Measurements from ENCODE around the gene STAB2.

STAB2 gene

DNA sequence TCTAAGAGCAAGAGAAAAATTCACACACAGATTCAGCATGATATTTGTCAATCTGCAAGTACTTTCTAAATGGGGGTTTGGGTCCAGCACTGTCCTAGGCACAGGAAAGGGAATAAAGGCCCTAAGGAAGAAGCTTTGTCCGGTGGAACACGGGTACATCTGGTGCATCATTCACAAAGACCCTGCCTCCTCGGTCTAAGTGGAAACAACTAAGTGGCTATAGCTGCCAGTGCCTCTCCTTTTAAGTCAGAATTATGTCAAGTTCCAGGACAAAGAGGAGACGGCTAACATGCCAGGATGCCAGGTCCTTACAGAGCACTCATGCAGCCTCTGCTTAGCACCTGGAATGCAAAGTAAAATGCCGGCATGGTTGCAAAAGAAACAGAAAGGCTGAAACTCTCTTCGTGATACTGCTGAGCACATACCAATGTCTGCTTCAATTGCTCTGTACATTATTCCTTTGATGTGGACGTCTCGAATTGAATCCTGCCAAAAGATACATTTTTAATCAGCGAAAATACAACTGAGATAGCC, 206.5 kb downstream of the STAB2 start:
- Histone ChIP-seq H3K9ac (ENCODE audit: low read depth, low read length) (no peak overlapping the region), H3K36me3 (ENCODE audit: control insufficient read depth, insufficient read depth, low read length) (peaks cover 8% of the 10 kb centered on the region), H3K4me3 (ENCODE audit: low read depth, low read length) (no peak overlapping the region)

DNA sequence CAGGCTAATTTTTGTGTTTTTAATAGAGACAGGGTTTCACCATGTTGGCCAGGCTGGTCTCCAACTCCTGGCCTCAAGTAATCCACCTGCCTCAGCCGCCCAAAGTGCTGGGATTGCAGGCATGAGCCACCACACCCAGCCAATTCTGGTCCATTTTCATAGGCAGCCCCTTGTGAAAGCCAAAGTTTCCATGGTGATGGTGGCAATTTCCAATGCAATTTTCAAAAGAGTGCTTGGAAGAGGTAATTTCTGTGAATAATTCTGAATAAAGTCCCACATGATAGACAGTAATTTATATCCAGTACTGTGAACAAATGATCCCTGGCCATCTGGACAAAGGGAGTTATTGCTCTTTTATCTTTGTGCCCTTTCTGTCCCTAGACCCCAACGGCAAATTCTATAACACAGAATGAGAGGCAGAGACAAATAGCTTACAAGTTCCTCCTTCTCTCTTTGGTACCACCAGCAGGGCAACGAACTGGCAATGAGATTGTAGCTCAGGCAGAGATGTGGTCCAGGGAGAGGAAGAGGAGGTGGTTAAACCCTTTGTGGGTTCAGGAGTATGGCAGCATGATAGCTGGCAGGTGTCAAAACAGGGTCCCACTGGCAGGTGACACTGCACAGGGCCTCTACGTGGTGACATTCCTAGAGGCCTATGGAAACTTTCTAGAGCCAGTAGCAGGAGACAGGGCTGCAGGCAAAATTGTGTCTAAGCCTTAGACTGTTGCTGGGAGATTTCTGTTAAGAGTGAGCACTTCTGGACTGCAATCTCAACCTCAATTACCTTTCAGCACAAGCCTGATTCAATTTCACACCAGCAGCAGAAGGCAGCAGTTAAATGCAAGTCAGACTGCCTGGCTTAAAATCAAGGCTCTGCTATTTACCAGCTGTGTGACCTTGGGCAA, 207.5 kb downstream of the STAB2 start:
- no peak overlapping the region for H3K9ac ChIP-seq (ENCODE audit: low read depth, low read length)
- no peak overlapping the region for H3K4me3 ChIP-seq (ENCODE audit: low read depth, low read length)
- no peaks in the 10 kb centered on the region for H3K4me1 ChIP-seq (ENCODE audit: control insufficient read depth, insufficient read depth, low read length)
- H3K27me3 ChIP-seq (ENCODE audit: control insufficient read depth, insufficient read depth, low read length): no peaks in the 10 kb centered on the region
- peaks cover 8% of the 10 kb centered on the region for H3K36me3 ChIP-seq (ENCODE audit: control insufficient read depth, insufficient read depth, low read length)
- no peaks in the 10 kb centered on the region for H3K9me3 ChIP-seq (ENCODE audit: control insufficient read depth, insufficient read depth, low read length)

More for the DNA sequence above, 206.5 kb downstream of the STAB2 start:
- Histone ChIP-seq H3K4me1 (ENCODE audit: control insufficient read depth, insufficient read depth, low read length) (no peaks in the 10 kb centered on the region), H3K9me3 (ENCODE audit: control insufficient read depth, insufficient read depth, low read length) (no peaks in the 10 kb centered on the region), H3K27me3 (ENCODE audit: control insufficient read depth, insufficient read depth, low read length) (no peaks in the 10 kb centered on the region)

DNA sequence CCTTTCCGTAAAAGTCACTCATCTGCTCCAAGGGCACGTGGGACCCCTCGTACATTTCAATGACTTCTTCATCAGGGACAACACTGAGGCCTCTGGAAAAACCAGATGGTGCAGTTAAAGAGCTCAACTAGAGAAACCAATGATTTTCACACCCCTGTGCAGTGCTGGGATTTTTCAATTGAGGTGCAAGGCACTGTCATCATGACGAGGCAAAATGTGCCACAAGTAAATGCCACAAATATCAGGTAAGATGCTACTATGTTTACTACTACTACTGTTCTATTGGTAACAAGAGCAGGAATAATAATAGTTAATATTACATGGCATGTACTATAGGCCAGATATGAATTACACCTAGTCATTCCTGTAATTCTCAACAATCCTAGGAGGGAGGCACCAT, 211.5 kb downstream of the STAB2 start:
- Histone ChIP-seq H3K9me3 (ENCODE audit: control insufficient read depth, insufficient read depth, low read length) (no peaks in the 10 kb centered on the region), H3K4me1 (ENCODE audit: control insufficient read depth, insufficient read depth, low read length) (no peaks in the 10 kb centered on the region), H3K4me3 (ENCODE audit: low read depth, low read length) (no peak overlapping the region), H3K27me3 (ENCODE audit: control insufficient read depth, insufficient read depth, low read length) (no peaks in the 10 kb centered on the region), H3K9ac (ENCODE audit: low read depth, low read length) (no peak overlapping the region), H3K36me3 (ENCODE audit: control insufficient read depth, insufficient read depth, low read length) (peaks cover 4% of the 10 kb centered on the region)

DNA sequence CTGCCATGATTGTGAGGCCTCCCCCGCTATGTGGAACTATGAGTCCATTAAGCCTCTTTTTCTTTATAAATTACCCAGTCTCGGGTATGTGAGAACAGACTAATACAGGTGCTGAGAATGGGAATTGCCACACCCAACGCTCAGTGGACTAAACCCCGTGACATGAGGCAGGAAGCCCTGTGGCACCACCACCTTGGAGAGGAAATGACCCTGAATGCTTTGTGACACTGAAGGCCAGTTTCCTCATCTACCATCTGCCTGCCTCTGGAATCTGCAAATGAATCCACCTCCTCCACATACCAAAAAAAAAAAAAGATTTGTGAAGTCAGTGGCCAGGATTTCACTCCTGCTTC, 212.4 kb downstream of the STAB2 start:
- no peaks in the 10 kb centered on the region for H3K27me3 ChIP-seq (ENCODE audit: control insufficient read depth, insufficient read depth, low read length)
- no peak overlapping the region for H3K4me3 ChIP-seq (ENCODE audit: low read depth, low read length)
- peaks cover 4% of the 10 kb centered on the region for H3K36me3 ChIP-seq (ENCODE audit: control insufficient read depth, insufficient read depth, low read length)
- no peaks in the 10 kb centered on the region for H3K9me3 ChIP-seq (ENCODE audit: control insufficient read depth, insufficient read depth, low read length)
- H3K9ac ChIP-seq (ENCODE audit: low read depth, low read length): no peak overlapping the region
- no peaks in the 10 kb centered on the region for H3K4me1 ChIP-seq (ENCODE audit: control insufficient read depth, insufficient read depth, low read length)

DNA sequence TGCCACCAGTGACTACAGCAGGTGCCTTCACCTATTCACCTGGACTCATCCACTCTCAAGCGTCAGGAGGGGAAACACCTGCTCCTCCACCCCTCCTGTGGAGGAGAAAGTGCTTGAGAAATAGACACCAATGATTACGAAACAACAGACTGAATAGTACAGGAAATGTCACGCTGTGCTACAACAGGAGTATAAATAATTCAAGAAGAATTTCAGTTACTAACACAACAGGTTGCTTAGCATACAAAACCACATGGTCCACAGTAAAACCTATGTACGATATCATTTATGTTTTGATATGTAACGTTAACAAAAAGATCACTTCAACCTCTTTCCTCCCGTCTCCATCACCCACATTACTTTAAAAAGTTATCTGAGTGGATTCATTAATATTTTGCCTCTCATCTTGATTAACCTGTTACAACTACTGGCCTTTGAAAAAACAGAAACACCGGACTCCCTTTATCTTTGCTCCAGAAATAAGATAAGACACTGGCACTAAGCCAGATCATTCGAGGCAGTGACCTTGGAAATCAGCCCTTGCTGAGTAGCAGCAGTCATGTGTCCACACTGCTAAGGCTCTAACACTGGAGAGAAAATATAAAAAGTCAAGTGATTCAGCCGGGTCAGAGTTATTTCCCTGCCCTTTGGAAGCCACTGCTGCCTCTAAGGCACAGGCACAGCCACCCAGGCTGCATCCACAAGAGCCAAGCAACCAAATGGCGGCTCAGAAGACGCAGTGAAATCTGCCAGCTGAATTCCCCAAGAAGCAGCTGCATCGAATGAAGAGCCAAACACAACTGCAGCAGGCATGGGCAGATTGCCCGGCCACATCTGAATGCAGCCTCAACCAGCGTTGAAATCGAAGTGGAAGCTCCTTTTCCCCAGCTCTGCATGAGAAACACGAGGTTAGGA, 213.0 kb downstream of the STAB2 start:
- Histone ChIP-seq H3K4me3 (ENCODE audit: low read depth, low read length) (no peak overlapping the region), H3K9me3 (ENCODE audit: control insufficient read depth, insufficient read depth, low read length) (no peaks in the 10 kb centered on the region), H3K9ac (ENCODE audit: low read depth, low read length) (no peak overlapping the region), H3K27me3 (ENCODE audit: control insufficient read depth, insufficient read depth, low read length) (no peaks in the 10 kb centered on the region), H3K36me3 (ENCODE audit: control insufficient read depth, insufficient read depth, low read length) (peaks cover 4% of the 10 kb centered on the region), H3K4me1 (ENCODE audit: control insufficient read depth, insufficient read depth, low read length) (no peaks in the 10 kb centered on the region)

DNA sequence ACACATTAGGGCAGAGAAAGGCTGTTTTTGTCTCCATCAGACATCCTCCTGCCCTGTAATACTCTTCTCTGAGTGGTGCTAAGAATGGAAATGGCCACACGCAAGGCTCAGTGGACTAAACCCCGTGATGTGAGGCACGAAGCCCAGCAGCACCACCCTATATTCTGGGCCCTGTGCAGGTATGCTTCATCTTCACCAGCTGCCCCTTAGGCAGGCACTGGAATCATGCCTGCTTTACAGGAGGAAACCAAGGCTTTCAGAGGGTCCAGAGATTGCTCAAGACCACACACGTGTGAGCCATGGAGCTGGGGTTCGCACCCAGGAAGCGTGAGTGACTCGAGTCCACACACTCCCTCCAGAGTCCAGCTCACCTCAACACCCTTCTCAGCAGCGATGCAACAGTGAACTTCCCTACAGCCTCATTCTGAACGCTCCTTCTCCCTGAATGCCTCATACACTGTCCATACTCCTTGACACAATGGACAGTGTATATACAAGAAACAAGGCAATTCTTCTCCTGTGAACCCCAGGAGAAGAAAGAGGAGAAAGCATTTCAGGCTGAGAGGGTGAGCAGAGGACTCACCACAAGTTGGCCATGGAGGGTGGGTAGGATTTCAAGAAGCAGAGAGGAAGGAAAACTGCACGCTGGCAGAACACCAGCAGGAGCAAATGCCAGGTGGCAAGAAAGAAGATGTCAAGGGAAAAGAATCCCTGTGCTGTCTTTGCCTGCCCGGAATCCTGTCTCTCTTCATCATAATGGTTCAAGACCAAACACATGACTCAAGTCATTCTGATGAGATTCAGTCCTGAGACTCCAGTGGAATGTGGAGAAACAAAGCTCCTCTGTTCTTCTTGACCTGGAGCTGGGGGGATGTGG, 214.9 kb downstream of the STAB2 start:
- no peaks in the 10 kb centered on the region for H3K9me3 ChIP-seq (ENCODE audit: control insufficient read depth, insufficient read depth, low read length)
- no peak overlapping the region for H3K4me3 ChIP-seq (ENCODE audit: low read depth, low read length)
- H3K27me3 ChIP-seq (ENCODE audit: control insufficient read depth, insufficient read depth, low read length): no peaks in the 10 kb centered on the region
- H3K36me3 ChIP-seq (ENCODE audit: control insufficient read depth, insufficient read depth, low read length): peaks cover 4% of the 10 kb centered on the region
- H3K4me1 ChIP-seq (ENCODE audit: control insufficient read depth, insufficient read depth, low read length): no peaks in the 10 kb centered on the region
- H3K9ac ChIP-seq (ENCODE audit: low read depth, low read length): no peak overlapping the region

DNA sequence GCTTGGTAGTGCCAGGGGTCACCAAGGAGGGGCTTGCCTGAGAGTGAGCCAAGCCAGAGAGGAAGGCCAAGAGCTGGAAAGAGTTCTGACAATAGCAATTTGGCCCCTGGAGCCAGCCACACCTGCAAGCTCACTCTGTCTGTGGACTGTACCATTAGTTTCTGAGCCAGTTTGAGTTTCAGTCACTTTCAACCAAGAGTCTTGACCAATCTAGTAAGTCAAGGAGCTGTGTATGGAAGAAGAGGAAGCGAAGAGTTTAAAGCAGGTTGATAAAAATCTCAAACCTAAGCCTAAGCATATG, 215.5 kb downstream of the STAB2 start:
- H3K36me3 ChIP-seq (ENCODE audit: control insufficient read depth, insufficient read depth, low read length): peaks cover 4% of the 10 kb centered on the region
- no peaks in the 10 kb centered on the region for H3K27me3 ChIP-seq (ENCODE audit: control insufficient read depth, insufficient read depth, low read length)
- H3K9ac ChIP-seq (ENCODE audit: low read depth, low read length): no peak overlapping the region
- no peaks in the 10 kb centered on the region for H3K9me3 ChIP-seq (ENCODE audit: control insufficient read depth, insufficient read depth, low read length)
- H3K4me1 ChIP-seq (ENCODE audit: control insufficient read depth, insufficient read depth, low read length): no peaks in the 10 kb centered on the region
- no peak overlapping the region for H3K4me3 ChIP-seq (ENCODE audit: low read depth, low read length)

DNA sequence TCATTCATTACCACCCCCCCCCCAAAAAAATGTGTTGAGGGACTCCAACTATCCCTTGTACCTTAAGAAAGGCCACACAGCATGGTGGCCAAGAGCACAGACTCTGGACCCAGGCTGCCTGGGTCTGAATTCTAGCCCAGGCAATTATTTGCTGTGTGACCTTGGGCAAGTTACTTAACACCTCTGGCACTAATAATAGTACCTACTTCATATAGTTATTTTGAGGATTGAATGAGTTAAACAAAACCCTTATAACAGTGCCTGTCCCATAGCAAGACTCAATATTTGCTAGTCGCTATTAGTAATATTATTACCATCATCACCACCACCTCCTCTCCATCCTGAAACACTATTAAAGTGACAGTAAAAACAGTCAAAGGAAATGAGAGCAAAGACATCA, 216.8 kb downstream of the STAB2 start:
- Histone ChIP-seq H3K9ac (ENCODE audit: low read depth, low read length) (no peak overlapping the region), H3K4me1 (ENCODE audit: control insufficient read depth, insufficient read depth, low read length) (no peaks in the 10 kb centered on the region), H3K9me3 (ENCODE audit: control insufficient read depth, insufficient read depth, low read length) (no peaks in the 10 kb centered on the region), H3K27me3 (ENCODE audit: control insufficient read depth, insufficient read depth, low read length) (no peaks in the 10 kb centered on the region), H3K4me3 (ENCODE audit: low read depth, low read length) (no peak overlapping the region), H3K36me3 (ENCODE audit: control insufficient read depth, insufficient read depth, low read length) (peaks cover 4% of the 10 kb centered on the region)

DNA sequence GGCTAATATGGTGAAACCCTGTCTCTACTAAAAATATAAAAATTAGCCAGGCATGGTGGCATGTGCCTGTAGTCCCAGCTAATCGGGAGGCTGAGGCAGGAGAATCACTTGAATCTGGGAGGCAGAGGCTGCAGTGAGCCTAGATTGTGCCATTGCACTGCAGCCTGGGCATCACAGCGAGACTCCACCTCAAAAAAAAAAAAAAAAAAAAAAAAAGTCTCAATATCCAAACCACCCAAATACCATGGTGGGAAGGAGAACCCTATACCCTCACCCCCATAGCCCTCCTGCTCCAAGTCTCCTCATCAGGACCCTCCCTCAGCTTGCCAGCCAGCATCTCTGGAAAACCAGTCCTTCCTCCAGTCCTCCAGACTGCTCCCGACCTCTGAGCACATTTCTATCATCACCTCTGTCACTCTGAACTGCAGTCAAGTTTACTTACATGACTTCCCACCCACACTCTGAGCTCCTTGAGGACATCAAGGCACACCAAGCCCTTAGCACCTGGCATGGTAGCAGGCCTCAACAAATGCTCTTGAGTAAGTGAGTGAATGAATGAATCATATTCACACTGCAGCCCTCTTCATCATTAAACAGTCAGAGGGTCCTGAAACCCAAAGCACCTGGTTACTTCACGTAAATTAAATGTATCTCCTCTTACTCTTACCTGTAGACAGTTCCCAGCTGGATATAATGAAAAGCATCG, 218.7 kb downstream of the STAB2 start:
- no peaks in the 10 kb centered on the region for H3K4me1 ChIP-seq (ENCODE audit: control insufficient read depth, insufficient read depth, low read length)

DNA sequence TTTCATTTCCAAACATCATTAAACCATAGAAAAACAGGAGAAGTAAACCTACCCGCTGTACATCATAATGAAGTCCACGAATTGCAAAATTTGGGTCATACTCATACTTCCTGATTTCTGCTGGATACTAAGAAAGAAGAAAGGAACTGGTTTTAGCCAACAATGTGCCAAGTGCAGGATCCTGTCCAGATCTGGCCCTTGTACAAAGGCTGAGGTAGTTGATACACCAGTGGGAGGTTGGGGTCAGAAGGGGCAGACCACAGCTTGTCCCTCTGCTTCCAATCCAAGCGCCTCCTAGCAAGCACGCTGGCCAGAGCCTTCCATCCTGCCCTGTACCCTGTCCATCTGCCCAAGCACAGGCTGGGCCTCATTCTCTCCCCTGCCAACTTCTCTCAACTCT, 219.7 kb downstream of the STAB2 start:
- Histone ChIP-seq H3K27me3 (ENCODE audit: control insufficient read depth, insufficient read depth, low read length) (no peaks in the 10 kb centered on the region), H3K4me3 (ENCODE audit: low read depth, low read length) (no peak overlapping the region), H3K4me1 (ENCODE audit: control insufficient read depth, insufficient read depth, low read length) (no peaks in the 10 kb centered on the region), H3K36me3 (ENCODE audit: control insufficient read depth, insufficient read depth, low read length) (peaks cover 2% of the 10 kb centered on the region), H3K9me3 (ENCODE audit: control insufficient read depth, insufficient read depth, low read length) (no peaks in the 10 kb centered on the region), H3K9ac (ENCODE audit: low read depth, low read length) (no peak overlapping the region)

More for the DNA sequence above, 218.7 kb downstream of the STAB2 start:
- Histone ChIP-seq H3K27me3 (ENCODE audit: control insufficient read depth, insufficient read depth, low read length) (no peaks in the 10 kb centered on the region), H3K4me3 (ENCODE audit: low read depth, low read length) (no peak overlapping the region), H3K9me3 (ENCODE audit: control insufficient read depth, insufficient read depth, low read length) (no peaks in the 10 kb centered on the region), H3K9ac (ENCODE audit: low read depth, low read length) (no peak overlapping the region), H3K36me3 (ENCODE audit: control insufficient read depth, insufficient read depth, low read length) (peaks cover 2% of the 10 kb centered on the region)
